MCF 10A (cell line): Measurements from ENCODE around the gene ACTL8. TPM values are rescaled to one million over a fixed set of nuclear protein-coding genes. Genes with fewer than 3 reads are reported as not detected.

Source experiments
- BruUV-seq: library from RNA; stranded (reverse); fragments of 400-500 nt; replicated peaks from 2 replicates; lab custom pipeline; 2021; lab: Mats Ljungman, UMichigan
- CTCF ChIA-PET: fragments of 300-600 bp; sonication (Branson Sonifier 250); formaldehyde crosslinking; extraction: SDS; loops from one replicate; lab custom pipeline; 2021; ENCODE audit warnings: antibody characterized with exemption, inconsistent platforms; lab: Yijun Ruan, JAX
- POLR2A ChIA-PET: fragments of 300-600, 350-650 bp; sonication (Branson Sonifier 250); formaldehyde crosslinking; extraction: SDS; loops from one replicate; lab custom pipeline; 2020; ENCODE audit warnings: antibody characterized with exemption, inconsistent platforms; lab: Yijun Ruan, JAX
- DNase-seq: peaks from one replicate; pipeline ENCODE4 v3.0.0-alpha.2; 2018; ENCODE audit not compliant: unreplicated experiment
- H3K27ac Mint-ChIP-seq: one replicate; pipeline ENCODE4 v1.8.0; 2022; ENCODE audit warnings: mild to moderate bottlenecking, low read depth, mixed read lengths; ENCODE audit not compliant: unreplicated experiment
- H3K27me3 Mint-ChIP-seq: one replicate; pipeline ENCODE4 v1.8.0; 2022; ENCODE audit warnings: mixed read lengths; ENCODE audit not compliant: insufficient read depth, unreplicated experiment
- H3K36me3 Mint-ChIP-seq: one replicate; pipeline ENCODE4 v1.8.0; 2022; ENCODE audit warnings: mild to moderate bottlenecking, moderate library complexity, mixed read lengths; ENCODE audit not compliant: insufficient read depth, unreplicated experiment
- H3K4me1 Mint-ChIP-seq: one replicate; pipeline ENCODE4 v1.8.0; 2022; ENCODE audit warnings: mixed read lengths; ENCODE audit not compliant: insufficient read depth, unreplicated experiment
- H3K4me3 Mint-ChIP-seq: one replicate; pipeline ENCODE4 v1.8.0; 2022; ENCODE audit warnings: mild to moderate bottlenecking, moderate library complexity, mixed read lengths; ENCODE audit not compliant: unreplicated experiment
- H3K9me3 Mint-ChIP-seq: one replicate; pipeline ENCODE4 v1.8.0; 2022; ENCODE audit warnings: mixed read lengths; ENCODE audit not compliant: unreplicated experiment
- CTCF ChIP-seq: fragments of 200-600 bp; IDR thresholded peaks from one replicate; pipeline ENCODE4 v1.8.0; 2022; ENCODE audit warnings: antibody characterized with exemption, mild to moderate bottlenecking; ENCODE audit not compliant: unreplicated experiment
- intact Hi-C: fragments of 100-400 bp; cut with micrococcal nuclease; formaldehyde crosslinking; loops from 2 replicates; pipeline ENCODE4 v1.14.1; 2022
- total RNA-seq: library from RNA; stranded (reverse); gene quantifications from 2 replicates; pipeline ENCODE4 v1.2.3, GENCODE V29; 2022

The ACTL8 gene
- total RNA-seq, 1 experiment from 2014 or later, result 0.23 TPM

- no peak for TF ChIP-seq CTCF
- H3K4me1 Mint-ChIP-seq, result no peaks in the 10 kb centered on the region
- POLR2A ChIA-PET, result no interaction called here
- H3K27ac Mint-ChIP-seq, result no peak overlapping the region
- H3K4me3 Mint-ChIP-seq, result no peak overlapping the region
- CTCF ChIA-PET, result no interaction called here
- H3K9me3 Mint-ChIP-seq, result no peaks in the 10 kb centered on the region
- intact Hi-C loops, result no loop called here
- H3K27me3 Mint-ChIP-seq, result peaks cover 50% of the 10 kb centered on the region
- DNase-seq, result no peak
- no peaks in the 10 kb centered on the region for H3K36me3 Mint-ChIP-seq
- BruUV-seq, result no TSS peak
These were observed 34.8 kb downstream of the ACTL8 start for GRCh38 chr1:17789926-17790325.

- no TSS peak for BruUV-seq
- Mint-ChIP-seq H3K27me3 (peaks cover 52% of the 10 kb centered on the region), H3K9me3 (no peaks in the 10 kb centered on the region), H3K36me3 (no peaks in the 10 kb centered on the region), H3K4me1 (no peaks in the 10 kb centered on the region), H3K27ac (no peak overlapping the region), H3K4me3 (no peak overlapping the region)
- intact Hi-C loops, result no loop called here
- DNase-seq, result no peak
- no peak for TF ChIP-seq CTCF
- ChIA-PET CTCF (no interaction called here), POLR2A (no interaction called here)
These were observed 35.4 kb downstream of the ACTL8 start for GRCh38 chr1:17790383-17791054.

- BruUV-seq, result no TSS peak
- H3K27me3 Mint-ChIP-seq, result peaks cover 57% of the 10 kb centered on the region
- no peak overlapping the region for H3K4me3 Mint-ChIP-seq
- TF ChIP-seq CTCF, result no peak
- intact Hi-C loops, result no loop called here
- H3K9me3 Mint-ChIP-seq, result no peaks in the 10 kb centered on the region
- POLR2A ChIA-PET, result no interaction called here
- H3K4me1 Mint-ChIP-seq, result no peaks in the 10 kb centered on the region
- no peak overlapping the region for H3K27ac Mint-ChIP-seq
- CTCF ChIA-PET, result no interaction called here
- DNase-seq, result no peak
- no peaks in the 10 kb centered on the region for H3K36me3 Mint-ChIP-seq
These were observed 35.9 kb downstream of the ACTL8 start for GRCh38 chr1:17791055-17791390.

GRCh38 chr1:17791480-17791879 lies 36.3 kb downstream of the ACTL8 start:
- Mint-ChIP-seq H3K27ac (no peak overlapping the region), H3K9me3 (no peaks in the 10 kb centered on the region), H3K36me3 (no peaks in the 10 kb centered on the region), H3K4me1 (no peaks in the 10 kb centered on the region), H3K27me3 (peaks cover 61% of the 10 kb centered on the region), H3K4me3 (no peak overlapping the region)
- ChIA-PET POLR2A (no interaction called here), CTCF (no interaction called here)
- BruUV-seq, result no TSS peak
- TF ChIP-seq CTCF, result no peak
- DNase-seq, result no peak
- intact Hi-C loops, result no loop called here
